Smooth muscle cell (in vitro differentiated cells): ENCODE measurements around the gene SMIM38. TPM values are rescaled to one million over a fixed set of nuclear protein-coding genes. Genes with fewer than 3 reads are reported as not detected.

ENCODE experiments used
- DNase-seq: peaks from one replicate; lab custom pipeline; 2025; ENCODE audit not compliant: unreplicated experiment; lab: John Stamatoyannopoulos, UW
- H2AFZ ChIP-seq: fragments of 200-600 bp; sonication (generic); 2 replicates; pipeline ENCODE4 v1.6.0; 2016; ENCODE audit warnings: antibody characterized with exemption, low read depth, mild to moderate bottlenecking
- H3F3A ChIP-seq: fragments of 200-600 bp; sonication (generic); 2 replicates; pipeline ENCODE4 v1.6.0; 2017; ENCODE audit warnings: antibody characterized with exemption, low read depth
- H3K27ac ChIP-seq: fragments of 200-600 bp; sonication (generic); 2 replicates; pipeline ENCODE4 v1.5.1; 2016; ENCODE audit warnings: low read depth, mild to moderate bottlenecking
- H3K27me3 ChIP-seq: fragments of 200-600 bp; sonication (generic); 2 replicates; pipeline ENCODE4 v1.6.1; 2016; ENCODE audit warnings: low read depth, mild to moderate bottlenecking
- H3K36me3 ChIP-seq: fragments of 200-600 bp; sonication (generic); 2 replicates; pipeline ENCODE4 v1.5.1; 2016; ENCODE audit warnings: low read depth
- H3K4me1 ChIP-seq: fragments of 200-600 bp; sonication (generic); 2 replicates; pipeline ENCODE4 v1.5.1; 2016; ENCODE audit warnings: low read depth
- H3K4me2 ChIP-seq: fragments of 200-600 bp; sonication (generic); 2 replicates; pipeline ENCODE4 v1.6.0; 2016; ENCODE audit warnings: mild to moderate bottlenecking
- H3K4me3 ChIP-seq: fragments of 200-600 bp; sonication (generic); 2 replicates; pipeline ENCODE4 v1.5.1; 2016; ENCODE audit warnings: mild to moderate bottlenecking
- H3K79me2 ChIP-seq: fragments of 200-600 bp; sonication (generic); 2 replicates; pipeline ENCODE4 v1.6.0; 2016; ENCODE audit warnings: low read depth, mild to moderate bottlenecking
- H3K9ac ChIP-seq: fragments of 200-600 bp; sonication (generic); 2 replicates; pipeline ENCODE4 v1.6.0; 2016; ENCODE audit warnings: low read depth
- H3K9me3 ChIP-seq: fragments of 200-600 bp; sonication (generic); replicated peaks from 2 replicates; pipeline ENCODE4 v1.5.1; 2016; ENCODE audit warnings: low read depth
- H4K20me1 ChIP-seq: fragments of 200-600 bp; sonication (generic); 2 replicates; pipeline ENCODE4 v1.6.0; 2016; ENCODE audit warnings: low read depth
- WGBS: methylation state at CpG from one replicate; pipeline ENCODE4 v1.1.7; 2016; ENCODE audit warnings: low lambda C conversion rate; 5-methylcytosine and 5-hydroxymethylcytosine counted together
- polyA plus RNA-seq: library from polyadenylated mRNA; unstranded; fragments of >200 nt; fragmentation: Nextera tagmentation; extraction: Ambion mirVana; gene quantifications from 2 replicates; pipeline ENCODE4 v1.2.1, GENCODE V29; 2016
- total RNA-seq: library from RNA; depleted of rRNA; stranded (reverse); fragments of >200 nt; gene quantifications from 2 replicates; pipeline ENCODE4 v1.2.3, GENCODE V29; 2014
- TF ChIP-seq, protein P1 (sequence below): fragments of 200-600 bp; sonication (generic); IDR thresholded peaks from 2 replicates; pipeline ENCODE4 v1.5.1; 2017; ENCODE audit warnings: borderline replicate concordance, mild to moderate bottlenecking, antibody characterized with exemption; ENCODE audit not compliant: insufficient read depth, poor library complexity, severe bottlenecking

Gene SMIM38
- total and polyA plus RNA-seq, 2 experiments from 2014 or later: 0.27 TPM; not detected in 1

DNA sequence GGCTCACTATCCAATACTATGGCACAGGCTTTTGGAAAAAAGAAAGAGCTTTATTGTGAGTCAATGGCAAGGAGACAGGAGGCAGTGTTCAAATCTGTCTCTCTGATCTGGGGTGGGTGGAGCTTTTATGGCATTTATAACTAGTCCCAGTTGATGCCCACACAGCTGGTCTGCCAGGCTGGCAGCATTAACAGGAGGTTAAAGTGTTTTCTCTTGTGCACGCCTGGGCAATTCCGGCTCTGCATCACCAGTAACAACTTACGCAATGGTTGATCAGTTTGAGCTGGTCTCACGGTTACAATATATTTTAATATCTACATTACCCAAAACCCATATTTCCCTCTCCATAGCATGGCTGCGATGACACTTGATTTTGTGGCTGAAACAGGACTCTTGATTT, 15.1 kb upstream of the SMIM38 start:
- 93% methylated on average over 5 of the region's 5 CpGs for WGBS
- H3K27me3 ChIP-seq: no peaks in the 10 kb centered on the region
- H3K27ac ChIP-seq: no peak overlapping the region
- TF ChIP-seq, protein P1, sequence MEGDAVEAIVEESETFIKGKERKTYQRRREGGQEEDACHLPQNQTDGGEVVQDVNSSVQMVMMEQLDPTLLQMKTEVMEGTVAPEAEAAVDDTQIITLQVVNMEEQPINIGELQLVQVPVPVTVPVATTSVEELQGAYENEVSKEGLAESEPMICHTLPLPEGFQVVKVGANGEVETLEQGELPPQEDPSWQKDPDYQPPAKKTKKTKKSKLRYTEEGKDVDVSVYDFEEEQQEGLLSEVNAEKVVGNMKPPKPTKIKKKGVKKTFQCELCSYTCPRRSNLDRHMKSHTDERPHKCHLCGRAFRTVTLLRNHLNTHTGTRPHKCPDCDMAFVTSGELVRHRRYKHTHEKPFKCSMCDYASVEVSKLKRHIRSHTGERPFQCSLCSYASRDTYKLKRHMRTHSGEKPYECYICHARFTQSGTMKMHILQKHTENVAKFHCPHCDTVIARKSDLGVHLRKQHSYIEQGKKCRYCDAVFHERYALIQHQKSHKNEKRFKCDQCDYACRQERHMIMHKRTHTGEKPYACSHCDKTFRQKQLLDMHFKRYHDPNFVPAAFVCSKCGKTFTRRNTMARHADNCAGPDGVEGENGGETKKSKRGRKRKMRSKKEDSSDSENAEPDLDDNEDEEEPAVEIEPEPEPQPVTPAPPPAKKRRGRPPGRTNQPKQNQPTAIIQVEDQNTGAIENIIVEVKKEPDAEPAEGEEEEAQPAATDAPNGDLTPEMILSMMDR: no peak
- H3K4me1 ChIP-seq: no peaks in the 10 kb centered on the region
- H4K20me1 ChIP-seq: no peaks in the 10 kb centered on the region
- no peak overlapping the region for H3K4me2 ChIP-seq
- no peaks in the 10 kb centered on the region for H3F3A ChIP-seq
- no peaks in the 10 kb centered on the region for H3K9me3 ChIP-seq
- no peak overlapping the region for H2AFZ ChIP-seq
- H3K79me2 ChIP-seq: no peaks in the 10 kb centered on the region
- no peaks in the 10 kb centered on the region for H3K36me3 ChIP-seq
- no peak overlapping the region for H3K9ac ChIP-seq
- no peak for DNase-seq
- no peak overlapping the region for H3K4me3 ChIP-seq

DNA sequence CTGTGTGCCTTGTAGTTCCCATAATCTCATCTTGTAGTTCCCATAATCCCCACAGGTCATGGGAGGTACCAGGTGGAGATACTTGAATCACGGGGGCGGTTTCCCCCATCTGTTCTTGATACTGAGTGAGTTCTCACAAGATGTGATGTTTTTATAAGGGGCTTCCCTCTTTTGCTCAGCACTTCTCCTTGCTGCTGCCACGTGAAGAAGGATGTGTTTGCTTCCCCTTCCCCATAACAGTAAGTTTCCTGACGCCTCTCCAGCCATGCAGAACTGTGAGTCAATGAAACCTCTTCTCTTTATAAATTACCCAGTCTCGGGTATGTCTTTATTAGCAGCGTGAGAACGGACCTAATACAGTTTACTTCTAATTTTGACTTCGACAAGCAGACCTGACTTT, 14.0 kb upstream of the SMIM38 start:
- H3K4me1 ChIP-seq: no peaks in the 10 kb centered on the region
- H4K20me1 ChIP-seq: no peaks in the 10 kb centered on the region
- H3K9ac ChIP-seq: no peak overlapping the region
- no peak overlapping the region for H3K4me3 ChIP-seq
- H3K36me3 ChIP-seq: no peaks in the 10 kb centered on the region
- no peaks in the 10 kb centered on the region for H3K27me3 ChIP-seq
- H3K79me2 ChIP-seq: no peaks in the 10 kb centered on the region
- H3F3A ChIP-seq: no peaks in the 10 kb centered on the region
- no peak overlapping the region for H2AFZ ChIP-seq
- peaks cover 6% of the 10 kb centered on the region for H3K9me3 ChIP-seq
- 91% methylated on average over 8 of the region's 8 CpGs for WGBS
- TF ChIP-seq, protein P1: no peak
- no peak for DNase-seq
- no peak overlapping the region for H3K27ac ChIP-seq
- H3K4me2 ChIP-seq: no peak overlapping the region

DNA sequence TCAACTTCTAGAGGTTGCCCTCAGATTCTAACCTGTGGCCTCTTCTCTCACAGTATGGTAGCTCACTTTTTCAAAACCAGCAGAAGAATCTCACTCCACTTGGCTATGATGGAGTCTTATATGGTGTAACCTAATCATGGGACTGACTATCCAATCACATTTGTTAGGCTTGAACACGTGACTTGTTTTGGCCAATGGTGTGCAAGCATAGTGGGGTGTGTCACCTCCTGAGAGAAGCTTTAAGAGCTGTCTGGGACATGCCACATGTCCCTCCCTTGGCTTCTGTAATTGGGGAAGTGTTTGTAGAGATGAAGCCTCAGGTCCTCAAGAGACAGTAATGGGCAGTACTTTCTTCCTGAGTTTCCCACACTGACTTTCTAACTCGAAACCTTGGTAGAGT, 12.8 kb upstream of the SMIM38 start:
- no peak overlapping the region for H3K27ac ChIP-seq
- H3K36me3 ChIP-seq: no peaks in the 10 kb centered on the region
- no peak overlapping the region for H2AFZ ChIP-seq
- no peaks in the 10 kb centered on the region for H3K4me1 ChIP-seq
- no peaks in the 10 kb centered on the region for H3F3A ChIP-seq
- H4K20me1 ChIP-seq: no peaks in the 10 kb centered on the region
- no peaks in the 10 kb centered on the region for H3K27me3 ChIP-seq
- H3K4me3 ChIP-seq: no peak overlapping the region
- no peak for DNase-seq
- no peak overlapping the region for H3K4me2 ChIP-seq
- TF ChIP-seq, protein P1: no peak
- H3K9me3 ChIP-seq: peaks cover 6% of the 10 kb centered on the region
- no peak overlapping the region for H3K9ac ChIP-seq
- no peaks in the 10 kb centered on the region for H3K79me2 ChIP-seq
- WGBS: 96% methylated on average over 2 of the region's 2 CpGs

DNA sequence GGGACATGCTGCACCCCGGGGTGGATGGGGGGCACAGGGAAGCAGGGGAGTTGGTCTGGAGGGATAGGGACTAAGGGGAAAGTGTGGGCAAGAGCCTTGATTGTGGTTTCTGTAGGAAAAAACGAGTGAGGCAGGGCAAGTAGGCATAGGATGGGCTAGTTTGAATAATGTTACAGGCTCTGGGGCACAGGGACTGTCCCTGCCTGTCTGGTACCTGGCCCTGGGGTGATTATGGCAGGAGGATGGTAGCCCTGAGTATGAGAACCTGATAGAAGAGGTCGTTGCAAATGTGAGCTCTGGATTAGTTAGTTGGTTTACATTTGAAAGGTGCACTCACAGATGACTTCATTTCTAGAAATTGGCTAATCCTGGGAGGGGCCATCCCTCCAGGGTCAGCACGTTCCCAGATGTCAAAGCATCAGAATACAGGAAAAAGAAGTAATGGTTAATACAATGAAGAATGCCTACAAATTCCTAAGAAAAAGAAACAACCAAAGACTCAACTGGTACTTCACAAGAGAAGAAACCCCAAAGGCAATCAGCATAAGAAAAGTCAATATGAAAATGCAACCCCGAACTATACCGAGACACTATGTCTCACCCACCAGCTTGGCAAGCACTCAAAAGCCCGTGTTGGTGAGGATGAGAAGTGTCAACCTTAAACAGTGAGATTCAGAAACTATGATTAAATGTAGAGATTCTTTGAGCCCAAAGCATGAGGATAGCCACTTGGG, 11.3 kb upstream of the SMIM38 start:
- Histone ChIP-seq H3K79me2 (no peaks in the 10 kb centered on the region), H3K9ac (no peak overlapping the region), H3K36me3 (no peaks in the 10 kb centered on the region), H4K20me1 (no peaks in the 10 kb centered on the region), H3K27me3 (no peaks in the 10 kb centered on the region), H3K4me3 (no peak overlapping the region), H3F3A (no peaks in the 10 kb centered on the region), H3K27ac (no peak overlapping the region), H3K9me3 (peaks cover 6% of the 10 kb centered on the region), H3K4me2 (no peak overlapping the region), H3K4me1 (no peaks in the 10 kb centered on the region), H2AFZ (no peak overlapping the region)
- WGBS: 79% methylated on average over 7 of the region's 7 CpGs
- no peak for DNase-seq
- TF ChIP-seq, protein P1: no peak
